ENCODE measurements around the gene GSG1L.

GSG1L gene

GRCh38 chr16:27786221-27786922 is 277.1 kb downstream of the GSG1L start:
- peak in 3 of 14 donors; percentile 23 to 44 (median 40) for DNase-seq

GRCh38 chr16:27785307-27785678 is 278.2 kb downstream of the GSG1L start:
- DNase-seq = no peak

GRCh38 chr16:27784351-27785306 is 278.9 kb downstream of the GSG1L start:
- DNase-seq = no peak

GRCh38 chr16:27781981-27782880 is 281.3 kb downstream of the GSG1L start:
- no peak for DNase-seq

GRCh38 chr16:27781195-27781524 is 282.4 kb downstream of the GSG1L start:
- DNase-seq = no peak

GRCh38 chr16:27780468-27781194 is 282.9 kb downstream of the GSG1L start:
- DNase-seq = no peak

- DNase-seq = peak in 7 of 14 donors; percentile 9 to 55 (median 44)
These were observed 283.8 kb downstream of the GSG1L start for GRCh38 chr16:27779641-27780164.

- peak in 2 of 14 donors; percentile 17 to 66 for DNase-seq
These were observed 284.5 kb downstream of the GSG1L start for GRCh38 chr16:27778926-27779570.

GRCh38 chr16:27778171-27778925 is 285.2 kb downstream of the GSG1L start:
- DNase-seq = peak in 1 of 14 donors; percentile 48

- DNase-seq = no peak
These were observed 286.0 kb downstream of the GSG1L start for GRCh38 chr16:27777527-27777926.

GRCh38 chr16:27776556-27777225 is 286.8 kb downstream of the GSG1L start:
- DNase-seq = peak in 9 of 14 donors; percentile 12 to 54 (median 32)

- DNase-seq = no peak
These were observed 288.3 kb downstream of the GSG1L start for GRCh38 chr16:27775254-27775653.

GRCh38 chr16:27774779-27775178 is 288.7 kb downstream of the GSG1L start:
- no peak for DNase-seq

- DNase-seq = no peak
These were observed 290.2 kb downstream of the GSG1L start for GRCh38 chr16:27773344-27773743.

- DNase-seq = no peak
These were observed 291.3 kb downstream of the GSG1L start for GRCh38 chr16:27772093-27772825.

GRCh38 chr16:27771201-27771910 is 292.2 kb downstream of the GSG1L start:
- peak in 1 of 14 donors; percentile 44 for DNase-seq

GRCh38 chr16:27770271-27771196 is 293.0 kb downstream of the GSG1L start:
- DNase-seq = no peak

All from C1 segment of cervical spinal cord (tissue), 14 donors.